ENCODE data around the gene BRF1. TPM values are rescaled to one million over a fixed set of nuclear protein-coding genes. Genes with fewer than 3 reads are reported as not detected.

Gene BRF1
- total RNA-seq, 2 experiments from 2014 or later, result 23.7 to 26.4 TPM

GRCh38 chr14:105227346-105227745, 73.5 kb downstream of the BRF1 start:
- H2AFZ ChIP-seq (ENCODE audit: low read length), result no peak overlapping the region
- H3K4me3 ChIP-seq (ENCODE audit: low read depth, low read length, poor library complexity, severe bottlenecking), result no peak overlapping the region
- no peaks in the 10 kb centered on the region for H3K9me2 ChIP-seq (ENCODE audit: insufficient read depth, low read length)
- no peaks in the 10 kb centered on the region for H3K4me1 ChIP-seq (ENCODE audit: insufficient read depth, low read length, poor library complexity, severe bottlenecking)
- ChIA-PET CTCF (ENCODE audit: unreplicated experiment) (no interaction called here), POLR2A (interaction anchor here (0.6 to 0.7 kb wide), 2 partner anchors 171 to 187 kb away, joined by 3 to 5 read pairs; no protein-coding TSS in a partner anchor)
- intact Hi-C loops (cut with micrococcal nuclease; ENCODE audit: unreplicated experiment), result no loop called here
- no peaks in the 10 kb centered on the region for H4K20me1 ChIP-seq (ENCODE audit: insufficient read depth, low read length)
- no peak for DNase-seq (ENCODE audit: low spot score)
- H3K27ac ChIP-seq (ENCODE audit: low read depth, low read length, poor library complexity, severe bottlenecking), result no peak overlapping the region
- BruUV-seq (replicated peaks), result no TSS peak
- no peaks in the 10 kb centered on the region for H3K79me2 ChIP-seq (ENCODE audit: insufficient read depth, low read depth, low read length)
- H3K4me2 ChIP-seq (ENCODE audit: low read length), result no peak overlapping the region
- H3K9me3 ChIP-seq (ENCODE audit: low read length), result no peaks in the 10 kb centered on the region
- TF ChIP-seq EZH2phosphoT487 (IDR thresholded peaks at IDR 0.05; ENCODE audit: borderline replicate concordance, low read depth, low read length) (no peak), CTCF (conservative IDR thresholded peaks at IDR 0.05; ENCODE audit: low read length) (no peak)
- no peaks in the 10 kb centered on the region for H3K36me3 ChIP-seq (ENCODE audit: insufficient read depth, low read length)

GRCh38 chr14:105226198-105226597, 74.6 kb downstream of the BRF1 start:
- no peaks in the 10 kb centered on the region for H3K9me3 ChIP-seq (ENCODE audit: low read length)
- H3K4me3 ChIP-seq (ENCODE audit: low read depth, low read length, poor library complexity, severe bottlenecking), result no peak overlapping the region
- no peak overlapping the region for H3K27ac ChIP-seq (ENCODE audit: low read depth, low read length, poor library complexity, severe bottlenecking)
- no peaks in the 10 kb centered on the region for H3K9me2 ChIP-seq (ENCODE audit: insufficient read depth, low read length)
- CTCF ChIA-PET (ENCODE audit: unreplicated experiment), result no interaction called here
- H2AFZ ChIP-seq (ENCODE audit: low read length), result no peak overlapping the region
- BruUV-seq (replicated peaks), result no TSS peak
- H3K4me2 ChIP-seq (ENCODE audit: low read length), result no peak overlapping the region
- POLR2A ChIA-PET, result no interaction called here
- H3K4me1 ChIP-seq (ENCODE audit: insufficient read depth, low read length, poor library complexity, severe bottlenecking), result no peaks in the 10 kb centered on the region
- no peaks in the 10 kb centered on the region for H3K79me2 ChIP-seq (ENCODE audit: insufficient read depth, low read depth, low read length)
- no peak for DNase-seq (ENCODE audit: low spot score)
- no peaks in the 10 kb centered on the region for H3K36me3 ChIP-seq (ENCODE audit: insufficient read depth, low read length)
- H4K20me1 ChIP-seq (ENCODE audit: insufficient read depth, low read length), result no peaks in the 10 kb centered on the region
- TF ChIP-seq CTCF (conservative IDR thresholded peaks at IDR 0.05; ENCODE audit: low read length), result no peak
- TF ChIP-seq EZH2phosphoT487 (IDR thresholded peaks at IDR 0.05; ENCODE audit: borderline replicate concordance, low read depth, low read length), result no peak
- intact Hi-C loops (cut with micrococcal nuclease; ENCODE audit: unreplicated experiment), result no loop called here

- ChIA-PET POLR2A (no interaction called here), CTCF (ENCODE audit: unreplicated experiment) (no interaction called here)
- H2AFZ ChIP-seq (ENCODE audit: low read length), result no peak overlapping the region
- no peaks in the 10 kb centered on the region for H3K36me3 ChIP-seq (ENCODE audit: insufficient read depth, low read length)
- H3K9me3 ChIP-seq (ENCODE audit: low read length), result no peaks in the 10 kb centered on the region
- no peak for DNase-seq (ENCODE audit: low spot score)
- intact Hi-C loops (cut with micrococcal nuclease; ENCODE audit: unreplicated experiment), result no loop called here
- H3K4me2 ChIP-seq (ENCODE audit: low read length), result no peak overlapping the region
- H3K27ac ChIP-seq (ENCODE audit: low read depth, low read length, poor library complexity, severe bottlenecking), result no peak overlapping the region
- H3K9me2 ChIP-seq (ENCODE audit: insufficient read depth, low read length), result no peaks in the 10 kb centered on the region
- H3K4me1 ChIP-seq (ENCODE audit: insufficient read depth, low read length, poor library complexity, severe bottlenecking), result no peaks in the 10 kb centered on the region
- H3K4me3 ChIP-seq (ENCODE audit: low read depth, low read length, poor library complexity, severe bottlenecking), result no peak overlapping the region
- no TSS peak for BruUV-seq (replicated peaks)
- H4K20me1 ChIP-seq (ENCODE audit: insufficient read depth, low read length), result no peaks in the 10 kb centered on the region
- TF ChIP-seq EZH2phosphoT487 (IDR thresholded peaks at IDR 0.05; ENCODE audit: borderline replicate concordance, low read depth, low read length) (no peak), CTCF (conservative IDR thresholded peaks at IDR 0.05; ENCODE audit: low read length) (no peak)
- H3K79me2 ChIP-seq (ENCODE audit: insufficient read depth, low read depth, low read length), result no peaks in the 10 kb centered on the region
These were observed 75.8 kb downstream of the BRF1 start for GRCh38 chr14:105224845-105225570.

Measured in OCI-LY7 (cell line).